Aorta (tissue), 5 donors: ENCODE results near the gene STRA8. TPM values are rescaled to one million over a fixed set of nuclear protein-coding genes. Genes with fewer than 3 reads are reported as not detected.

Source experiments
- ATAC-seq: fragments of 200-7000 bp; cut with Tn5 transposase; one replicate; pipeline ENCODE4 v1.9.1; 2022; ENCODE audit warnings: moderate library complexity; ENCODE audit not compliant: low FRiP score
- DNase-seq, 2 donors: peaks; one replicate each; pipeline ENCODE4 v3.0.0-alpha.2; 2020
- H3K27ac ChIP-seq, 2 donors: one replicate each; pipeline ENCODE4 v1.5.1; 2013; ENCODE audit warnings: low read length in 2 of 2, mild to moderate bottlenecking in 2 of 2, moderate library complexity in 2 of 2, control low read depth in 1 of 2, inconsistent platforms in 1 of 2, low read depth in 1 of 2
- H3K27me3 ChIP-seq, 2 donors: one replicate each; pipeline ENCODE4 v1.6.1; 2013; ENCODE audit warnings: control low read depth in 1 of 2, low read length in 1 of 2, mild to moderate bottlenecking in 1 of 2, moderate library complexity in 1 of 2; ENCODE audit not compliant: insufficient read depth in 2 of 2, control insufficient read depth in 1 of 2
- H3K36me3 ChIP-seq, 2 donors: one replicate each; pipeline ENCODE4 v1.6.1; 2013; ENCODE audit warnings: control low read depth in 1 of 2, low read length in 1 of 2, mild to moderate bottlenecking in 1 of 2; ENCODE audit not compliant: insufficient read depth in 2 of 2, control insufficient read depth in 1 of 2
- H3K4me1 ChIP-seq, 2 donors: one replicate each; pipeline ENCODE4 v1.6.1; 2013; ENCODE audit warnings: low read length in 2 of 2, control low read depth in 1 of 2, mild to moderate bottlenecking in 1 of 2, moderate library complexity in 1 of 2; ENCODE audit not compliant: insufficient read depth in 2 of 2, control insufficient read depth in 1 of 2
- H3K4me3 ChIP-seq, 2 donors: one replicate each; pipeline ENCODE4 v1.5.1; 2013; ENCODE audit warnings: low read length in 2 of 2, control low read depth in 1 of 2, mild to moderate bottlenecking in 1 of 2
- H3K9me3 ChIP-seq: one replicate; pipeline ENCODE4 v1.6.1; 2013; ENCODE audit warnings: mild to moderate bottlenecking, low read length; ENCODE audit not compliant: control insufficient read depth
- WGBS, 2 donors: extraction: QIAGEN DNeasy Blood & Tissue Kit; methylation state at CpG; one replicate each; pipeline ENCODE4 v1.1.7; 2013; 5-methylcytosine and 5-hydroxymethylcytosine counted together
- intact Hi-C, 2 donors: fragments of 100-400 bp; cut with DNase I; formaldehyde crosslinking; loops; one replicate each; pipeline versions ENCODE4 v1.14.2 to v1.15.0; 2022
- polyA plus RNA-seq, 2 donors: library from polyadenylated mRNA; stranded (reverse); fragments of 200-250 nt; gene quantifications; one replicate each; pipeline ENCODE4 v1.2.3, GENCODE V29; 2013
- total RNA-seq, 2 donors: library from RNA; stranded (reverse); fragmentation: NEBNext Ultra II Directional; extraction: Animal tissue kit (Norgen Biotek cat#: 25700); gene quantifications; one replicate each; pipeline ENCODE4 v1.2.1, GENCODE V29; 2021
- donor health status: healthy with polysubstance abuse.
- donor health status: Bipolar disorder and iron deficiency.
- donor health status: DM: no; HTN: no; CAD: no.
- donor health status: DM: no; HTN: no; CAD: no.
- donor health status: DM: yes; HTN: yes; CAD: no.

The STRA8 gene
- total and polyA plus RNA-seq, 4 donors: not detected

GRCh38 chr7:135190703-135191102 is 42.9 kb upstream of the STRA8 start:
- DNase-seq: no peak
- H3K27me3 ChIP-seq: no peaks in the 10 kb centered on the region
- no peaks in the 10 kb centered on the region for H3K9me3 ChIP-seq
- H3K36me3 ChIP-seq: peaks cover 0 to 8% of the 10 kb centered on the region in 2 donors
- no peak for ATAC-seq
- H3K27ac ChIP-seq: no peak overlapping the region
- H3K4me1 ChIP-seq: no peaks in the 10 kb centered on the region
- intact Hi-C loops: no loop called here
- H3K4me3 ChIP-seq: no peak overlapping the region

GRCh38 chr7:135192914-135193536 is 40.6 kb upstream of the STRA8 start:
- Histone ChIP-seq H3K27me3 (no peaks in the 10 kb centered on the region), H3K36me3 (peaks cover 0 to 15% of the 10 kb centered on the region in 2 donors), H3K4me1 (no peaks in the 10 kb centered on the region), H3K4me3 (no peak overlapping the region), H3K9me3 (no peaks in the 10 kb centered on the region), H3K27ac (no peak overlapping the region)
- ATAC-seq: no peak
- intact Hi-C loops: no loop called here
- 92 to 94% methylated on average over 11 of the region's 11 CpGs for WGBS, 2 donors
- DNase-seq: no peak

DNA sequence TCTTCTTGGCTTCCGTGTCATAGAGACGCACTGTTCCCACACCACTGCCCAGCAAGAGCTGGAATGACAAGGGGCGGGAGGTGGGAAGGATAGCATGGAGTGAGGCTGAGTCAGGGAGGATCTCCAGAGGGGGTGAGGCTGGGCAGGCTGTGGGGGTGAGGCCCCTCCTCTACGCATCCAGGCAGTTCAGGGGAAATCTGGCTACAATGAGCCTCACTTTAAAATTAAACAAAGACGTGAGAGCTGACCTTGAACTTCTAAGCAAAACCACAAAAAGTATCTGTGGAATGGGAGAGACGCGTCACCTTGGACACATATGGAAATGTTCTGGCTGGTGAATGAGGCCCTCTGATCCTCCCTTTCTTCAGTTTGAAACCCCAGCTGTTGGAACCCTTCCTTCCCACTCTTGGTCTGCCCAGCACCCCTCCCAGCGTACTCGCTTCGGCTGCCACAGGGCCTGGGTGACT is 40.0 kb upstream of the STRA8 start:
- Histone ChIP-seq H3K36me3 (peaks cover 0 to 16% of the 10 kb centered on the region in 2 donors), H3K4me3 (no peak overlapping the region), H3K9me3 (no peaks in the 10 kb centered on the region), H3K27me3 (no peaks in the 10 kb centered on the region), H3K4me1 (no peaks in the 10 kb centered on the region), H3K27ac (no peak overlapping the region)
- intact Hi-C loops: no loop called here
- DNase-seq (no peak), ATAC-seq (no peak)
- WGBS, 2 donors: 92 to 93% methylated on average over 10 of the region's 10 CpGs

GRCh38 chr7:135194494-135195095 is 39.0 kb upstream of the STRA8 start:
- H3K27me3 ChIP-seq: no peaks in the 10 kb centered on the region
- no peak for DNase-seq
- H3K4me3 ChIP-seq: no peak overlapping the region
- no peak overlapping the region for H3K27ac ChIP-seq
- H3K36me3 ChIP-seq: peaks cover 0 to 13% of the 10 kb centered on the region in 2 donors
- intact Hi-C loops: no loop called here
- no peak for ATAC-seq
- H3K4me1 ChIP-seq: no peaks in the 10 kb centered on the region
- no peaks in the 10 kb centered on the region for H3K9me3 ChIP-seq
- WGBS, 2 donors: 72 to 75% methylated on average over 12 of the region's 12 CpGs

DNA sequence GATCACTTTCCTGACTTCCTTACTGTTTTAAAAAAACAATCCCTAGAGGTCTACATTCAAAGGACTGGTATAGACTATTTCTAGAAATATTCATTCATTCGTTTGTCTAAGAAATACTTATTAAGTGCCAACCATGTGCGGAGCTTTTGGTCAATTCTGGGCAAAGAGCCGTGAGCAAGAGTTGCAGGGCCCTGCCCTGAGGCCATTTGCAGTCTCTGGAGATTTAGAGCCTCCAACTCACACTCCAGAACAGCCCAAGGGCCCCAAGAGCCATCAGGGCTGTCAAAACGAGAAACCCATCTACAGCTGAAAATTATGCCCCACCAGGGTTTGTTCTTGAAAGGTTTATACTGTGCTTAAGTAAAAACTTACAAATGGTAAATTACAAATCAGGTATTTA is 38.5 kb upstream of the STRA8 start:
- H3K27ac ChIP-seq: no peak overlapping the region
- 59 to 68% methylated on average over 4 of the region's 4 CpGs for WGBS, 2 donors
- H3K9me3 ChIP-seq: no peaks in the 10 kb centered on the region
- intact Hi-C loops: no loop called here
- DNase-seq: no peak
- no peak overlapping the region for H3K4me3 ChIP-seq
- no peaks in the 10 kb centered on the region for H3K27me3 ChIP-seq
- ATAC-seq: no peak
- H3K36me3 ChIP-seq: peaks cover 0 to 13% of the 10 kb centered on the region in 2 donors
- H3K4me1 ChIP-seq: no peaks in the 10 kb centered on the region

DNA sequence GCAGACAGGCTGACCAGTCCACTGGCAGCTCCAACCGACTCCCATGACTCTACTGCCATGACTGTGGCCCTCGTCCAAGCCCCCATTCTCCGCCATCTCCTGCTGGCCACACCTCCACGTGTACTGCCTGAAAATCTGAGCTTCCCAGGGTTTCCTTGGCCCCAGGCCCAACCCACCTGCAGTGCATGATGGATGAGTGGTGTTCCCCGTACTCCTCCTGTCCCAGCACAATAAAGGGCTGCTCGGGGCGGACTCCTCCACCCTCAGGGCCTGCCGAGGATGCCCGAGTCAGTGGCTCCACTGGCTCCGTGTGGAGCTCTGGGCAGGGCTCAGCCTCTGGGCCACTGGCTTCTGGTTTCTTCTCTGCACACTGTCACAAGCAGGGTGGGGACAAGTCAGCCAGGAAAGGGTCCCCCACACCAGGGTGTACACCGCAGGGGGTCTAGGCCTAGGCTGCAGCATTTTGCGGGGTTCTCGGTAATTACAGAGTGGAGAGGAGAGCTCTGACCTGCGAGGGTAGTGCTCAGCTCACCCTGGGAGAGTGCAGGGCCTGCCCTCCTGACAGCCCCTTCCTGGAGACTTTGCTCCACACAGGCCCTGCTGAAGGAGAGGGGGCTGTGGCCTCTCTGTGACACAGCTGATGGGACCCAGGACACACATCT is 37.5 kb upstream of the STRA8 start:
- Histone ChIP-seq H3K9me3 (no peaks in the 10 kb centered on the region), H3K4me1 (no peaks in the 10 kb centered on the region), H3K36me3 (peaks cover 0 to 15% of the 10 kb centered on the region in 2 donors), H3K27me3 (no peaks in the 10 kb centered on the region), H3K27ac (no peak overlapping the region), H3K4me3 (no peak overlapping the region)
- no peak for ATAC-seq
- WGBS, 2 donors: 92 to 95% methylated on average over 14 of the region's 14 CpGs
- DNase-seq: no peak
- intact Hi-C loops: no loop called here

GRCh38 chr7:135197343-135197742 is 36.3 kb upstream of the STRA8 start:
- Histone ChIP-seq H3K36me3 (peaks cover 0 to 13% of the 10 kb centered on the region in 2 donors), H3K4me3 (no peak overlapping the region), H3K27me3 (no peaks in the 10 kb centered on the region), H3K9me3 (no peaks in the 10 kb centered on the region), H3K27ac (no peak overlapping the region), H3K4me1 (no peaks in the 10 kb centered on the region)
- no peak for ATAC-seq
- intact Hi-C loops: no loop called here
- 92 to 94% methylated on average over 2 of the region's 2 CpGs for WGBS, 2 donors
- no peak for DNase-seq

- Histone ChIP-seq H3K9me3 (no peaks in the 10 kb centered on the region), H3K36me3 (peaks cover 0 to 10% of the 10 kb centered on the region in 2 donors), H3K27me3 (no peaks in the 10 kb centered on the region), H3K4me1 (no peaks in the 10 kb centered on the region), H3K4me3 (no peak overlapping the region), H3K27ac (no peak overlapping the region)
- DNase-seq (no peak), ATAC-seq (no peak)
- WGBS, 2 donors: 91 to 94% methylated on average over 14 to 15 of the region's 15 CpGs
- intact Hi-C loops: no loop called here
These were observed 35.6 kb upstream of the STRA8 start for GRCh38 chr7:135197906-135198655.
